ENCODE results near the gene CHGA.

Gene CHGA

DNA sequence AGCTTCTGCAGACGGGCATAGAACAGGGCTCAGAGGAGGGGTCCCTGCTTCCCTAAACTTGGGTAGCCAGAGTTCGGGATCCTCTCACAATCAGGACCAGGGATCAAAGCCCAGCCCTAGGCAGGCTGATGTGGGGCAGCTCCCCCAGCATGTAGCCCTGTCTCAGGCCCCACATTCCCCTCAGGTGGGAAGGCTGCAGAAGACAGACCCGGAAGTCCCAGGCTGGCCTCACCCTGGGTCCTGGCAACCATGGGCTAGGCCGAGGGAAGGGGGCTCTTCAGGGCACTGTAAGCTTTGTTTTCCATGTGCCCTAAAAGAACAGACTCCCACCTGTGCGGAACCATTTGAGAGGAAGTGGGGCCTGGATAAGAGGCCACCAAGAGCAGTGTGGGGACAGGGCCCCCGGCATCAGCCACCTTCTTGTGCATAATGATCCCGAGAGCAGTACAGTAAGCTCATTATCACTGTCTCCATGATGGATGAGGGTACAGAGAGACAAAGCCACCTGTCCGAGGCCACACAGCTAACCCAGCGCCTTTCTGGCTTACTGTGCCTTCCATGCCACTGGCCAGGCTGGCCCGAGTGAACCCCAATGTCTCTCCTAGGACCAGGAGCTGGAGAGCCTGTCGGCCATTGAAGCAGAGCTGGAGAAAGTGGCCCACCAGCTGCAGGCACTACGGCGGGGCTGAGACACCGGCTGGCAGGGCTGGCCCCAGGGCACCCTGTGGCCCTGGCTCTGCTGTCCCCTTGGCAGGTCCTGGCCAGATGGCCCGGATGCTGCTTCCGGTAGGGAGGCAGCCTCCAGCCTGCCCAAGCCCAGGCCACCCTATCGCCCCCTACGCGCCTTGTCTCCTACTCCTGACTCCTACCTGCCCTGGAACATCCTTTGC is 11.5 kb downstream of the CHGA start:
- DNase-seq, result no peak
- no peak overlapping the region for H3K23ac ChIP-seq (ENCODE audit: low read length)

DNA sequence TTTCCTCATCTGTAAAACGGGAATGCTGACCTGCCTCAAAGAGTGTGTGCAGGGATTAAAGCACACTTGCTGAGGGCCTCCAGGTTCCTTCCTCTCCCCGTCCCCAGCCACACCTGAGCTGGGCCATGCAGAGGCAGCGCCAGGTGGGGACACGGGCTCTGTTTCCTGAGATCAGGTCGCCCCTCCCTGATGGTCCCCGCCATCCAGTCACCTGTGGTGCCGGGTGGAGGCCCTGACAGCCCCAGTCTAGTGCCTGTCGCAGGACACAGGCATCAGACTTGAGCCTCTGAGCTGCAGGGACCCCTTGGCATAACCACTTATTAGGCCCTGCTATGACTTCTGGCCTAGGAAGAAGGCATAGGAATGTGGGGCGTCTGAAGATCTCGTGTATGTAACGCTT is 12.5 kb downstream of the CHGA start:
- no CpG with 5 or more reads among the region's 11 CpGs for WGBS (ENCODE audit: extremely low coverage, insufficient coverage, low lambda C conversion rate)

More for the DNA sequence above, 11.5 kb downstream of the CHGA start:
- H3K56ac ChIP-seq (ENCODE audit: low read length), result no peak overlapping the region
- no peaks in the 10 kb centered on the region for H3K79me2 ChIP-seq (ENCODE audit: control insufficient read depth, insufficient read depth, low read length)
- no peak overlapping the region for H2BK5ac ChIP-seq (ENCODE audit: low read length)
- H3K4me2 ChIP-seq (ENCODE audit: low read length), result no peak overlapping the region
- no peak overlapping the region for H3K4ac ChIP-seq (ENCODE audit: low read depth, low read length)
- no peak overlapping the region for H3K18ac ChIP-seq (ENCODE audit: low read length)
- no peak overlapping the region for H4K8ac ChIP-seq (ENCODE audit: low read depth, low read length)
- WGBS (ENCODE audit: extremely low coverage, insufficient coverage, low lambda C conversion rate), result no CpG with 5 or more reads among the region's 19 CpGs
- no peak overlapping the region for H2BK15ac ChIP-seq (replicated peaks; ENCODE audit: low read depth)
- no peak overlapping the region for H2BK120ac ChIP-seq (ENCODE audit: low read depth, low read length)
- H2AK5ac ChIP-seq (ENCODE audit: low read length), result no peak overlapping the region
- H3K27me3 ChIP-seq (ENCODE audit: insufficient read depth, low read length, poor library complexity), result no peaks in the 10 kb centered on the region
- H3K4me1 ChIP-seq (ENCODE audit: control insufficient read depth, low read depth, low read length), result no peaks in the 10 kb centered on the region
- H3K27ac ChIP-seq (ENCODE audit: low read depth, low read length), result no peak overlapping the region
- no peak overlapping the region for H4K5ac ChIP-seq (ENCODE audit: low read length)
- no peak overlapping the region for H3K9ac ChIP-seq (ENCODE audit: low read length)
- no peaks in the 10 kb centered on the region for H3K36me3 ChIP-seq (ENCODE audit: control insufficient read depth, insufficient read depth, low read length)
- no peaks in the 10 kb centered on the region for H3K79me1 ChIP-seq (ENCODE audit: low read length)
- H3K4me3 ChIP-seq (ENCODE audit: low read length), result no peak overlapping the region

DNA sequence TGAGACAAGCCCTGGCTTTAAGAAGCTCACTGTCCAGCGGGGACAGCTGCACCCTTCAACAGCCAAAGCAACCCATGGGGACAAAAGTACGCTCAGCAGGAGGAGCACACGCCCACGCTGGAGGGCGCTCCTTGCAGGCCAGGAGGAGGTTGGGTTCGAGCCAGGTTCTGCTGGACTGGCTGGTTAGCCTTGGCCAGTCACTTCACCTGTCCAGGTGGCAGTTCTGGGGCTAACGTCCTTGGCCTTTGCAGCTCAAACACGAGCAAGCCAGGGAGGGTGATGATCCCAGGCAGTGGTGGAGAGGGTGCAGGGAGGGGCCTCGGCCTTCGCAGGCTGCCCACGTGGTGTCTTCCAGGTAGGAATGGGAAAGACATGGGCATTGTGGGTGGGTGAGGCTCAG is 13.1 kb downstream of the CHGA start:
- Histone ChIP-seq H3K56ac (ENCODE audit: low read length) (no peak overlapping the region), H2BK120ac (ENCODE audit: low read depth, low read length) (no peak overlapping the region), H3K9ac (ENCODE audit: low read length) (no peak overlapping the region), H3K79me2 (ENCODE audit: control insufficient read depth, insufficient read depth, low read length) (no peaks in the 10 kb centered on the region), H4K5ac (ENCODE audit: low read length) (no peak overlapping the region), H2BK15ac (replicated peaks; ENCODE audit: low read depth) (no peak overlapping the region), H3K4me2 (ENCODE audit: low read length) (no peak overlapping the region), H4K8ac (ENCODE audit: low read depth, low read length) (no peak overlapping the region), H2AK5ac (ENCODE audit: low read length) (no peak overlapping the region), H3K18ac (ENCODE audit: low read length) (no peak overlapping the region), H3K4me1 (ENCODE audit: control insufficient read depth, low read depth, low read length) (no peaks in the 10 kb centered on the region), H3K79me1 (ENCODE audit: low read length) (no peaks in the 10 kb centered on the region), H3K27me3 (ENCODE audit: insufficient read depth, low read length, poor library complexity) (no peaks in the 10 kb centered on the region), H3K23ac (ENCODE audit: low read length) (no peak overlapping the region), H3K27ac (ENCODE audit: low read depth, low read length) (no peak overlapping the region), H3K36me3 (ENCODE audit: control insufficient read depth, insufficient read depth, low read length) (no peaks in the 10 kb centered on the region), H3K4me3 (ENCODE audit: low read length) (no peak overlapping the region), H3K4ac (ENCODE audit: low read depth, low read length) (no peak overlapping the region), H2BK5ac (ENCODE audit: low read length) (no peak overlapping the region)
- no peak for DNase-seq
- WGBS (ENCODE audit: extremely low coverage, insufficient coverage, low lambda C conversion rate), result no CpG with 5 or more reads among the region's 11 CpGs

More for the DNA sequence above, 12.5 kb downstream of the CHGA start:
- no peak overlapping the region for H2BK15ac ChIP-seq (replicated peaks; ENCODE audit: low read depth)
- no peak overlapping the region for H4K5ac ChIP-seq (ENCODE audit: low read length)
- H3K18ac ChIP-seq (ENCODE audit: low read length), result no peak overlapping the region
- no peak overlapping the region for H3K4me2 ChIP-seq (ENCODE audit: low read length)
- no peak overlapping the region for H3K9ac ChIP-seq (ENCODE audit: low read length)
- no peaks in the 10 kb centered on the region for H3K36me3 ChIP-seq (ENCODE audit: control insufficient read depth, insufficient read depth, low read length)
- H2AK5ac ChIP-seq (ENCODE audit: low read length), result no peak overlapping the region
- no peak overlapping the region for H3K4ac ChIP-seq (ENCODE audit: low read depth, low read length)
- no peak overlapping the region for H2BK5ac ChIP-seq (ENCODE audit: low read length)
- H3K79me2 ChIP-seq (ENCODE audit: control insufficient read depth, insufficient read depth, low read length), result no peaks in the 10 kb centered on the region
- H3K27me3 ChIP-seq (ENCODE audit: insufficient read depth, low read length, poor library complexity), result no peaks in the 10 kb centered on the region
- DNase-seq, result no peak
- H2BK120ac ChIP-seq (ENCODE audit: low read depth, low read length), result no peak overlapping the region
- no peak overlapping the region for H3K4me3 ChIP-seq (ENCODE audit: low read length)
- H3K4me1 ChIP-seq (ENCODE audit: control insufficient read depth, low read depth, low read length), result no peaks in the 10 kb centered on the region
- H3K79me1 ChIP-seq (ENCODE audit: low read length), result no peaks in the 10 kb centered on the region
- no peak overlapping the region for H3K23ac ChIP-seq (ENCODE audit: low read length)
- no peak overlapping the region for H3K27ac ChIP-seq (ENCODE audit: low read depth, low read length)
- H4K8ac ChIP-seq (ENCODE audit: low read depth, low read length), result no peak overlapping the region
- H3K56ac ChIP-seq (ENCODE audit: low read length), result no peak overlapping the region

DNA sequence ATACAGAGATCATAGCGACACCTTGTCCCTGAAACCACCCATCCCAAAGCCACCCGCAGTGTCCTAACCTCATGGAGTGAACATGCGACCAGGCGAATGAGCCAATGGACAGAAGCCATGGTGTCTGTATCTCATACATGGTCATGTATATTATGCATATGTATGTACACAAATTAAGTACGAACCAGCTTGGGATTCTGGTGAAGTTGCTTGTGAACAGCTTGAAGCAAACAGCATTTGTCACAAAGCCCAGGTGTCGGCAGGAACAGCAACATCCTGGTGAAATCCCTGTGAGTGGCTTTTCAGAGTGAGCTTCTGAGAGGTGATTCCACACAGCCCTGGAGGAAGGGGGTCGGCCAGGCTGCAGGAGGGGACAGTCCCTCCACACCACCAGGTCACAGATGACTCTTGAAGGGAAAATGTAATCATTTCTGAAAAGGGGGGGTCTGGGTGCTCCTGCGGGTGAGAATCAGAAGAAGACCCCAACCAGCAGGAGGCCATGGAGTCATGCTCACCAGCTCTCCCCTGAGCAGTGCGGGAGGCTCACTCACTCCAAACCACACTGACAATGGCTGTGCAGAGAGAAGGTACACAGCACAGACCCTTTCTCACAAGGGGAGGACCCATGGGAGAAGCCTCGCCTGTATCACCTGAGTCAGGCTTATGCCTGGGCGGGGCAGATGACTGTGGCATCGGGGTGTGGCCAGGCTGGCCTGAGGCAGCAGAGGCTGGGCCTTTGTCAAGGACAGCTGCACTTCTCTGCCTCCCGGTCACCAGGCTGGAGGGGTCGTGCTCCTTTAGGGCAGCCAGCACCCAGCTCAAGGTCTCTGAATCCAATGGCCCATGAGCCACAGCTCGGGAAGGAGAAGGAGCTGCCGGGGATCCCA is 14.3 kb downstream of the CHGA start:
- Histone ChIP-seq H3K27me3 (ENCODE audit: insufficient read depth, low read length, poor library complexity) (no peaks in the 10 kb centered on the region), H2BK120ac (ENCODE audit: low read depth, low read length) (no peak overlapping the region), H3K4me2 (ENCODE audit: low read length) (no peak overlapping the region), H4K8ac (ENCODE audit: low read depth, low read length) (no peak overlapping the region), H3K27ac (ENCODE audit: low read depth, low read length) (no peak overlapping the region), H3K4me1 (ENCODE audit: control insufficient read depth, low read depth, low read length) (no peaks in the 10 kb centered on the region), H3K79me2 (ENCODE audit: control insufficient read depth, insufficient read depth, low read length) (no peaks in the 10 kb centered on the region), H3K79me1 (ENCODE audit: low read length) (no peaks in the 10 kb centered on the region), H2BK15ac (replicated peaks; ENCODE audit: low read depth) (no peak overlapping the region), H3K23ac (ENCODE audit: low read length) (no peak overlapping the region), H3K4ac (ENCODE audit: low read depth, low read length) (no peak overlapping the region), H2BK5ac (ENCODE audit: low read length) (no peak overlapping the region), H3K9ac (ENCODE audit: low read length) (no peak overlapping the region), H4K5ac (ENCODE audit: low read length) (no peak overlapping the region), H3K36me3 (ENCODE audit: control insufficient read depth, insufficient read depth, low read length) (no peaks in the 10 kb centered on the region), H3K56ac (ENCODE audit: low read length) (no peak overlapping the region), H2AK5ac (ENCODE audit: low read length) (no peak overlapping the region), H3K4me3 (ENCODE audit: low read length) (no peak overlapping the region), H3K18ac (ENCODE audit: low read length) (no peak overlapping the region)
- WGBS (ENCODE audit: extremely low coverage, insufficient coverage, low lambda C conversion rate), result no CpG with 5 or more reads among the region's 16 CpGs
- no peak for DNase-seq

DNA sequence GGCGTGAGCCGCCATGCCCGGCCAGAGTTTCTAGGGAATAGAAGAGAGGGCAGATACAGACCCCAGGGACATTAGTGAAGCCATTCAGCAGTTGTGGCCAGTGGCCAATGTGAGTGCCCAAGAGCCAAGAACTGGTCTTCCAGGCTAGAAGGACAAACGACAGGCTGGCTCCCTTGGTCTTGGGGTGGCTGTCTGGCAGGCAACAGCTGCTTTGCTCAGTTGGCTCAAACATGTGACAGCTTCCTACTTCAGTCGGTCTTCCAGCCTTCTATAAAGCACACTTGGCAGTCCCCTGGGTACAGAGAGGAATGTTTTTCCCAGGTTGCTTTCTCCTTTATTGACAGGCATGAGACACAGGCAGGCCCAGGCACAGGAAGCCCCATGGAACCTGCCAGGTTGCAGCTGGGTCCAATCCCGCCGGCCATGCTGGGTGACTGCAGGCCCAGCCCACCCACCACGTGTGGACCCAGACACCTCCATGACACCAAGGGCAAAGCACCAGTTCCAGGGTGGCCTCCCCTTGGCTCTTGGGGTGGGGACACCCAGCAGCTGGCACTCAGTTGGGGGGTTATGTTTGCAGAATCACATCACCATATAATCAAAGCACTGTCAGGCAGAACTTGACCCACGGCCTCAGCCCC is 15.4 kb downstream of the CHGA start:
- Histone ChIP-seq H3K4me3 (ENCODE audit: low read length) (no peak overlapping the region), H2AK5ac (ENCODE audit: low read length) (no peak overlapping the region), H3K27me3 (ENCODE audit: insufficient read depth, low read length, poor library complexity) (no peaks in the 10 kb centered on the region), H2BK15ac (replicated peaks; ENCODE audit: low read depth) (no peak overlapping the region), H2BK120ac (ENCODE audit: low read depth, low read length) (no peak overlapping the region), H3K9ac (ENCODE audit: low read length) (no peak overlapping the region), H3K79me1 (ENCODE audit: low read length) (no peaks in the 10 kb centered on the region), H3K4ac (ENCODE audit: low read depth, low read length) (no peak overlapping the region), H3K36me3 (ENCODE audit: control insufficient read depth, insufficient read depth, low read length) (no peaks in the 10 kb centered on the region), H2BK5ac (ENCODE audit: low read length) (no peak overlapping the region), H3K18ac (ENCODE audit: low read length) (no peak overlapping the region), H3K4me2 (ENCODE audit: low read length) (no peak overlapping the region), H3K4me1 (ENCODE audit: control insufficient read depth, low read depth, low read length) (no peaks in the 10 kb centered on the region), H3K23ac (ENCODE audit: low read length) (no peak overlapping the region), H3K79me2 (ENCODE audit: control insufficient read depth, insufficient read depth, low read length) (no peaks in the 10 kb centered on the region), H3K56ac (ENCODE audit: low read length) (no peak overlapping the region), H4K8ac (ENCODE audit: low read depth, low read length) (no peak overlapping the region), H3K27ac (ENCODE audit: low read depth, low read length) (no peak overlapping the region), H4K5ac (ENCODE audit: low read length) (no peak overlapping the region)
- no peak for DNase-seq
- whole genome bisulfite sequencing (ENCODE audit: extremely low coverage, insufficient coverage, low lambda C conversion rate), result no CpG with 5 or more reads among the region's 9 CpGs

Data from mesendoderm (in vitro differentiated cells).